HepG2 (cell line): Measurements from ENCODE around the gene KCNK6. TPM values are rescaled to one million over a fixed set of nuclear protein-coding genes. Genes with fewer than 3 reads are reported as not detected.

Experiments
- ATAC-seq: fragments of 200-7000 bp; cut with Tn5 transposase; 3 replicates; pipeline ENCODE4 v1.9.1; 2020; ENCODE audit warnings: mild to moderate bottlenecking, moderate library complexity
- BruUV-seq: library from RNA; stranded (reverse); fragments of 400-500 nt; replicated peaks from 2 replicates; lab custom pipeline; 2021; lab: Mats Ljungman, UMichigan
- CTCF ChIA-PET: fragments of 300-600 bp; formaldehyde crosslinking; extraction: SDS; loops from one replicate; lab custom pipeline; 2021; ENCODE audit warnings: low total read pairs, inconsistent platforms, low intra/inter-chr PET ratio; lab: Yijun Ruan, JAX
- POLR2A ChIA-PET: fragments of 350-600 bp; sonication (Branson Sonifier 250); formaldehyde crosslinking; loops from one replicate; lab custom pipeline; 2020; ENCODE audit warnings: antibody characterized with exemption, inconsistent platforms; lab: Yijun Ruan, JAX
- DNase-seq: peaks from one replicate; pipeline ENCODE4 v3.0.0-alpha.2; 2015; ENCODE audit warnings: low spot score
- FAIRE-seq: peaks from 3 replicates; lab custom pipeline; 2011; peaks lifted over from hg19 to GRCh38; lab: Jason Lieb, UNC
- H2AFZ ChIP-seq: one replicate; pipeline ENCODE4 v1.6.1; 2011; ENCODE audit warnings: low read length, inconsistent platforms
- H3K27ac ChIP-seq: fragments of 300-600 bp; 3 replicates; pipeline ENCODE4 v1.8.0; 2011; ENCODE audit warnings: mixed run types, mild to moderate bottlenecking, mixed read lengths, low read length, inconsistent platforms; ENCODE audit not compliant: insufficient read depth; ENCODE audit errors: extremely low read length
- H3K27me3 ChIP-seq, 2 experiments: fragments of 200-600 bp in 1 of 2; 2 replicates in 1 of 2; 3 replicates in 1 of 2; pipeline versions ENCODE4 v1.6.0 to v1.8.0; 2011; ENCODE audit warnings: low read length in 2 of 2, mild to moderate bottlenecking in 2 of 2, moderate library complexity in 2 of 2, inconsistent platforms in 1 of 2; ENCODE audit not compliant: insufficient read depth in 2 of 2, control insufficient read depth in 1 of 2
- H3K36me3 ChIP-seq, 2 experiments: fragments of 200-600 bp in 1 of 2; replicated peaks in 1 of 2; 2 replicates in 1 of 2; 3 replicates in 1 of 2; pipeline versions ENCODE4 v1.5.1 to v1.8.0; 2011; ENCODE audit warnings: low read length in 2 of 2, inconsistent platforms in 1 of 2; ENCODE audit not compliant: insufficient read depth in 2 of 2, control insufficient read depth in 1 of 2
- H3K4me1 ChIP-seq: 2 replicates; pipeline ENCODE4 v1.5.1; 2012; ENCODE audit warnings: low read length, inconsistent platforms; ENCODE audit not compliant: insufficient read depth
- H3K4me2 ChIP-seq: 2 replicates; pipeline ENCODE4 v1.6.0; 2011; ENCODE audit warnings: low read depth, low read length, inconsistent platforms
- H3K4me3 ChIP-seq, 3 experiments: fragments of 200-600 bp in 1 of 3; sonication (generic), shearing (Covaris generic) in 1 of 3; replicated peaks in 1 of 3; 2 replicates each; pipeline ENCODE4 v1.5.1; 2011 to 2016; ENCODE audit warnings: low read length in 3 of 3, inconsistent platforms in 2 of 3, low read depth in 2 of 3, mild to moderate bottlenecking in 2 of 3, control low read depth in 1 of 3, mixed read lengths in 1 of 3; ENCODE audit not compliant: insufficient read depth in 1 of 3
- H3K79me2 ChIP-seq: one replicate; pipeline ENCODE4 v1.6.1; 2011; ENCODE audit warnings: low read length, inconsistent platforms; ENCODE audit not compliant: insufficient read depth
- H3K9ac ChIP-seq: 2 replicates; pipeline ENCODE4 v1.6.0; 2011; ENCODE audit warnings: mild to moderate bottlenecking, low read depth, low read length, inconsistent platforms; ENCODE audit not compliant: insufficient read depth
- H3K9me3 ChIP-seq: 2 replicates; pipeline ENCODE4 v1.5.1; 2012; ENCODE audit warnings: mild to moderate bottlenecking, low read length
- H4K20me1 ChIP-seq: 2 replicates; pipeline ENCODE4 v1.6.0; 2011; ENCODE audit warnings: inconsistent platforms, mild to moderate bottlenecking, low read length, moderate library complexity; ENCODE audit not compliant: insufficient read depth
- CBX5 ChIP-seq: sonication (generic); formaldehyde crosslinking; IDR thresholded peaks from 2 replicates; pipeline ENCODE4 v1.4.0; 2020; ENCODE audit warnings: missing genetic modification reagents, borderline replicate concordance
- HNRNPLL ChIP-seq: fragments of 200-400 bp; formaldehyde crosslinking; IDR thresholded peaks from 2 replicates; pipeline ENCODE4 v1.6.1; 2017; ENCODE audit warnings: mild to moderate bottlenecking, low read depth, low read length; ENCODE audit not compliant: poor library complexity, severe bottlenecking
- MYC ChIP-seq: sonication (generic); formaldehyde crosslinking; IDR thresholded peaks from 2 replicates; pipeline ENCODE4 v1.9.0; 2021; ENCODE audit warnings: missing genetic modification reagents, borderline replicate concordance
- PHF5A ChIP-seq: IDR thresholded peaks from one replicate; pipeline ENCODE4 v1.6.1; 2018; ENCODE audit warnings: low read depth, missing genetic modification reagents; ENCODE audit not compliant: unreplicated experiment
- RFXAP ChIP-seq: sonication (generic); formaldehyde crosslinking; IDR thresholded peaks from 2 replicates; pipeline ENCODE4 v1.4.0; 2020; ENCODE audit warnings: missing genetic modification reagents, borderline replicate concordance
- RORA ChIP-seq: sonication (generic); formaldehyde crosslinking; IDR thresholded peaks from 2 replicates; pipeline ENCODE4 v1.5.0; 2020; ENCODE audit warnings: mild to moderate bottlenecking, missing genetic modification reagents, moderate library complexity
- TMF1 ChIP-seq: sonication (generic); formaldehyde crosslinking; IDR thresholded peaks from 2 replicates; pipeline ENCODE4 v1.8.1; 2022; ENCODE audit warnings: low read depth, missing genetic modification reagents
- ZNF205 ChIP-seq: IDR thresholded peaks from 2 replicates; pipeline ENCODE4 v1.6.1; 2018; ENCODE audit warnings: missing biosample characterization, missing genetic modification reagents
- ZNF263 ChIP-seq: sonication (generic); formaldehyde crosslinking; IDR thresholded peaks from 2 replicates; pipeline ENCODE4 v1.4.0; 2020; ENCODE audit warnings: missing genetic modification reagents
- ZNF761 ChIP-seq: sonication (generic); formaldehyde crosslinking; conservative IDR thresholded peaks from 2 replicates; pipeline ENCODE4 v1.4.0; 2020; ENCODE audit warnings: mild to moderate bottlenecking, missing genetic modification reagents
- ZNF766 ChIP-seq: sonication (generic); formaldehyde crosslinking; IDR thresholded peaks from 2 replicates; pipeline ENCODE4 v1.5.0; 2020; ENCODE audit warnings: missing genetic modification reagents, borderline replicate concordance
- WGBS: methylation state at CpG from one replicate; pipeline ENCODE4 v1.1.6; 2017; ENCODE audit warnings: low lambda C conversion rate; 5-methylcytosine and 5-hydroxymethylcytosine counted together
- in situ Hi-C: cut with HindIII; loops from 2 replicates; pipeline ENCODE4 v1.10.0; 2017; ENCODE audit warnings: low pct_unique_long_range_greater_than_20kb; ENCODE audit not compliant: extremely low pct_ligation_motif_present
- intact Hi-C: fragments of 100-400 bp; cut with micrococcal nuclease; formaldehyde crosslinking; loops from one replicate; pipeline ENCODE4 v1.10.0; 2022; ENCODE audit not compliant: unreplicated experiment
- polyA plus RNA-seq, 8 experiments: library from polyadenylated mRNA; depleted of rRNA in 3 of 8; stranded (reverse) in 7 of 8; unstranded in 1 of 8; fragments of >200 nt; fragmentation: Illumina TruSeq in 4 of 8; extraction: Trizol in 4 of 8; gene quantifications; 2 replicates each; pipeline versions ENCODE4 v1.2.1 to v1.2.3, GENCODE V29; 2011 to 2016; ENCODE audit warnings: low read depth in 4 of 8, missing spikeins in 1 of 8, mixed read lengths in 1 of 8; ENCODE audit not compliant: insufficient read depth in 1 of 8
- total RNA-seq, 5 experiments: library from RNA; depleted of rRNA; stranded (reverse); fragments of >200 nt; fragmentation: Illumina TruSeq; extraction: Trizol; gene quantifications; 2 replicates each; pipeline ENCODE4 v1.2.3, GENCODE V29; 2016; ENCODE audit warnings: low read depth in 1 of 5
- TF ChIP-seq, protein P1 (sequence below): sonication (generic); formaldehyde crosslinking; IDR thresholded peaks from 2 replicates; pipeline ENCODE4 v1.4.0; 2020; ENCODE audit warnings: missing genetic modification reagents

Gene KCNK6
- total and polyA plus RNA-seq, 2 of the 13 experiments (the other 11 are each of a cell fraction or from before 2014, with no cell fraction given) = 0.03 TPM; not detected in 1

GRCh38 chr19:38360839-38361631 lies 41.4 kb downstream of the KCNK6 start:
- H2AFZ ChIP-seq = no peak overlapping the region
- POLR2A ChIA-PET = interaction anchor here (0.9 to 2.2 kb wide), 6 partner anchors 13 to 42 kb away, joined by 3 to 24 read pairs (median 4); partner anchors contain the start of genes FAM98C, GGN, PSMD8 and SPRED3

DNA sequence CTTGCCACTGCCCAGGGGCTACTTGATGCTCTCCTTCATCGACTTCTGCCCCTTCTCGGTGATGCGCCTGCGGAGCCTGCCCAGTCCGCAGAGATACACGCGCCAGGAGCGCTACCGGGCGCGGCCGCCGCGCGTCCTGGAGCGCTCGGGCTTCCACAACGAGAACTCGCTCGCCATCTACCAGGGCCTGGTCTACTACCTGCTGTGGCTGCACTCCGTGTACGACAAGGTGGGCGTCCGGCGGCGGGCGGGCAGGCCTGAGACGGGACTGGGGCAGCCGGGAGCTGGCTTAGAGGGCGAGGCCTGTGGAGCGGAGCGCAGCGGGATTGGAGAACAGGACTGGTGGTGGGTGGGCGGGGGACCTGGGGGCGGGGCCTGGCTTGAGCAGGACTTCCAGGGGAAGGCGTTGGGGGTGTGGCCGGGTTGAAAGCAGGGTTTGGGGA lies 42.0 kb downstream of the KCNK6 start:
- WGBS = 2% methylated on average over 16 of the region's 37 CpGs
- H3K4me1 ChIP-seq = peaks cover 30% of the 10 kb centered on the region
- no peak overlapping the region for H3K27ac ChIP-seq
- no peak overlapping the region for H2AFZ ChIP-seq
- H3K4me2 ChIP-seq = peak overlapping the region; percentile 88
- H4K20me1 ChIP-seq = no peaks in the 10 kb centered on the region
- H3K4me3 ChIP-seq = peak overlapping the region; percentile 57 to 75 (median 62); a peak in 4 of 6 replicates
- intact Hi-C loops (loop anchor here (1.0 kb wide), 1 partner anchor 9 kb away; no protein-coding TSS in a partner anchor), in situ Hi-C loops (no loop called here)
- DNase-seq = peak; percentile 66
- BruUV-seq = no TSS peak
- no peak for FAIRE-seq
- ATAC-seq = peak; percentile 87
- no peaks in the 10 kb centered on the region for H3K79me2 ChIP-seq
- H3K9me3 ChIP-seq = no peaks in the 10 kb centered on the region
- no peaks in the 10 kb centered on the region for H3K36me3 ChIP-seq
- ChIA-PET POLR2A (interaction anchor here (0.9 to 2.2 kb wide), 4 partner anchors 13 to 41 kb away, joined by 3 to 24 read pairs (median 4); partner anchors contain the start of genes FAM98C, GGN, PSMD8 and SPRED3), CTCF (no interaction called here)
- no peak overlapping the region for H3K9ac ChIP-seq
- peaks cover 16 to 49% of the 10 kb centered on the region in 2 experiments; a peak in 4 of 5 replicates for H3K27me3 ChIP-seq
- TF ChIP-seq ZNF766 (CRISPR knock-in tag) (no peak), ZNF205 (CRISPR knock-in tag) (0 out of 2 replicates have a peak, but pooled peaks have one; percentile 43), MYC (no peak), CBX5 (CRISPR knock-in tag) (0 out of 2 replicates have a peak, but pooled peaks have one; percentile 3), HNRNPLL (peak; percentile 79)
- TF ChIP-seq, protein P1, sequence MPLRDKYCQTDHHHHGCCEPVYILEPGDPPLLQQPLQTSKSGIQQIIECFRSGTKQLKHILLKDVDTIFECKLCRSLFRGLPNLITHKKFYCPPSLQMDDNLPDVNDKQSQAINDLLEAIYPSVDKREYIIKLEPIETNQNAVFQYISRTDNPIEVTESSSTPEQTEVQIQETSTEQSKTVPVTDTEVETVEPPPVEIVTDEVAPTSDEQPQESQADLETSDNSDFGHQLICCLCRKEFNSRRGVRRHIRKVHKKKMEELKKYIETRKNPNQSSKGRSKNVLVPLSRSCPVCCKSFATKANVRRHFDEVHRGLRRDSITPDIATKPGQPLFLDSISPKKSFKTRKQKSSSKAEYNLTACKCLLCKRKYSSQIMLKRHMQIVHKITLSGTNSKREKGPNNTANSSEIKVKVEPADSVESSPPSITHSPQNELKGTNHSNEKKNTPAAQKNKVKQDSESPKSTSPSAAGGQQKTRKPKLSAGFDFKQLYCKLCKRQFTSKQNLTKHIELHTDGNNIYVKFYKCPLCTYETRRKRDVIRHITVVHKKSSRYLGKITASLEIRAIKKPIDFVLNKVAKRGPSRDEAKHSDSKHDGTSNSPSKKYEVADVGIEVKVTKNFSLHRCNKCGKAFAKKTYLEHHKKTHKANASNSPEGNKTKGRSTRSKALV = peak; percentile 87

More at GRCh38 chr19:38360839-38361631, 41.4 kb downstream of the KCNK6 start:
- no peak for FAIRE-seq
- Histone ChIP-seq H3K4me3 (peak overlapping the region; percentile 57 to 75 (median 62); a peak in 4 of 6 replicates), H3K9me3 (no peaks in the 10 kb centered on the region), H3K79me2 (no peaks in the 10 kb centered on the region), H3K9ac (no peak overlapping the region), H3K4me2 (peak overlapping the region; percentile 88)
- no peak for DNase-seq
- TF ChIP-seq TMF1 (no peak), ZNF761 (CRISPR knock-in tag) (no peak), PHF5A (no peak), RORA (CRISPR knock-in tag) (no peak), RFXAP (no peak), ZNF263 (CRISPR knock-in tag) (peak; percentile 83)
- TF ChIP-seq, all 625 proteins: peak for 1
- intact Hi-C loops = no loop called here
- CTCF ChIA-PET = no interaction called here
- H4K20me1 ChIP-seq = no peaks in the 10 kb centered on the region
- 33% methylated on average over 23 of the region's 23 CpGs for WGBS
- no peak overlapping the region for H3K27ac ChIP-seq
- no peaks in the 10 kb centered on the region for H3K36me3 ChIP-seq
- in situ Hi-C loops = no loop called here
- H3K27me3 ChIP-seq = peaks cover 16 to 53% of the 10 kb centered on the region in 2 experiments; a peak in 4 of 5 replicates
- ATAC-seq = peak; percentile 14
- H3K4me1 ChIP-seq = peaks cover 24% of the 10 kb centered on the region
- no TSS peak for BruUV-seq
